ENCODE data around the gene EIF5A. TPM values are rescaled to one million over a fixed set of nuclear protein-coding genes. Genes with fewer than 3 reads are reported as not detected.

EIF5A gene
- total and polyA plus RNA-seq, 9 of the 15 experiments (the other 6 are each of a cell fraction or from before 2014, with no cell fraction given) = 22.9 to 1,163 (median 772) TPM

DNA sequence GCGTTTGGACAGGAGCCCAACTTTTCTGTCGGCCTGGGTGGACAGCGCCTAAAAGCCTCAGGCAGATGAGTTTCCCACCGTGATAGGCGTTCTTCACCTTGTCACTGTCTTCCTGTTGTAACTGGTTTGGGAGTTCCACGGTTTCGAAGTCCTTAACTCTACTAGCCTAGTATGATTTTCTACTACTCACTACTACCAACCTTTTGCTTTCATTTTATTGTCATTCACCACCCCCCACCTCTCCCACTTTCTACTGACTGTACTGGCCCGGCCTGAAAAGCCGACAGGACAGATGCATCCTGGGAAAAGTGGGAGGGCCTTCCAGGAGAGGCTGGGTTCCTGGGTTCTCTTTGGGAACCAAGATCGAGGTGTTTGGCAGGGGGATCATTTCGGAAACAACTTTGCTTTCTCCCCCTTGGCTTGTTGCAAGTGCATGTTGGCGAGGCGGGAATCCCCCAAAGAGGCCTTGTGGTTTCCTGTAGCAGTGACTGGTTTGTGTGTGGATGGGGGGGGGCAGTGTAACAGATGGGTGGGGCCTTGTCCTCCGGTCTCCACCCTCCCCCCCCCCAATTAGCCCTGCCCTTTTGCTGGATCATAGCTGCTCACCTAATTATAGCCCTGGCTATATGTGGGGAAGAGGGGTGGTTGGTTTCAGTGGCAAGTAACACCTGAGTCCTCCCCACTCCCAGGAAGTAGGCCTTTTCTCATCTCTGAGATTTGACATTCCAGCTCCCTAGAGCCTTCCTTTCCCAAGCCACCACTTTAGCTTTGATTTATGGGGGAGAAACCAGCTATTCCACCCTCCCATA, 1.4 kb downstream of the EIF5A start:
- Histone ChIP-seq H3K27me3 (ENCODE audit: control insufficient read depth in 2 of 2, insufficient read depth in 2 of 2, low read length in 2 of 2) (no peaks in the 10 kb centered on the region), H2AFZ (ENCODE audit: low read depth, low read length) (no peak overlapping the region), H3K9ac (ENCODE audit: insufficient read depth in 1 of 2, low read depth in 2 of 2, low read length in 2 of 2) (peak overlapping the region; percentile 99), H3K9me1 (ENCODE audit: control insufficient read depth, insufficient read depth, low read length) (peaks cover 11% of the 10 kb centered on the region), H3K9me3 (replicated peaks; ENCODE audit: control insufficient read depth, insufficient read depth, low read depth, low read length) (no peaks in the 10 kb centered on the region), H3K27ac (ENCODE audit: extremely low read depth, low read depth, low read length) (peak overlapping the region; percentile 93), H3K4me1 (replicated peaks in 1 of 2; ENCODE audit: control insufficient read depth in 2 of 2, insufficient read depth in 2 of 2, low read length in 2 of 2) (peaks cover 21 to 24% of the 10 kb centered on the region in 2 experiments), H3K4me3 (peak overlapping the region; percentile 96), H4K20me1 (replicated peaks; ENCODE audit: control insufficient read depth, insufficient read depth, low read length) (peaks cover 40% of the 10 kb centered on the region), H3K79me2 (ENCODE audit: control insufficient read depth, insufficient read depth, low read length) (peaks cover 43% of the 10 kb centered on the region), H3K36me3 (ENCODE audit: control insufficient read depth, insufficient read depth, low read length) (peaks cover 53% of the 10 kb centered on the region), H3K4me2 (ENCODE audit: insufficient read depth, low read length) (peak overlapping the region; percentile 97)
- in situ Hi-C loops (cut with MboI) = no loop called here
- POLR2A ChIA-PET = interaction anchor here (0.6 to 1.6 kb wide), 8 partner anchors 9 to 66 kb away, joined by 3 to 5 read pairs (median 3); partner anchors contain the start of gene NEURL4
- WGBS (ENCODE audit: insufficient coverage, low coverage, missing lambda C conversion rate) = 0% methylated on average over 12 of the region's 14 CpGs
- ATAC-seq = peak; percentile 59
- BruUV-seq (replicated peaks) = TSS peak; percentile 91
- peak; percentile 35 to 83 (median 56) for DNase-seq (ENCODE audit: extremely low read depth in 1 of 4, low spot score in 3 of 4)
- FAIRE-seq = peak; percentile 79
- CTCF ChIA-PET (ENCODE audit: low intra/inter-chr PET ratio) = no interaction called here
- intact Hi-C loops (cut with micrococcal nuclease) = no loop called here
- TF ChIP-seq PRDM10 (IDR thresholded peaks at IDR 0.05; ENCODE audit: partially characterized antibody) (peak; percentile 94), SETDB1 (IDR thresholded peaks at IDR 0.05; ENCODE audit: low read length) (no peak), VEZF1 (CRISPR knock-in tag; IDR thresholded peaks at IDR 0.05) (peak; percentile 94), GABPB1 (CRISPR knock-in tag; IDR thresholded peaks at IDR 0.05) (no peak), NKRF (IDR thresholded peaks at IDR 0.05; ENCODE audit: borderline replicate concordance) (peak; percentile 51), PML (IDR thresholded peaks at IDR 0.05; ENCODE audit: low read length) (peak; percentile 40; the same call in 1 of the 2 replicates), ZNF23 (CRISPR knock-in tag; IDR thresholded peaks at IDR 0.05) (no peak), POLR2AphosphoS5 (IDR thresholded peaks at IDR 0.05; ENCODE audit: control insufficient read depth, insufficient read depth, low read depth, low read length) (peak; percentile 11; the same call in 1 of the 2 replicates), TAF9B (IDR thresholded peaks at IDR 0.05; ENCODE audit: partially characterized antibody) (peak; percentile 48), C11orf30 (IDR thresholded peaks at IDR 0.05; ENCODE audit: low read depth) (0 out of 2 replicates have a peak, but pooled peaks have one; percentile 6), POLR2H (tag; IDR thresholded peaks at IDR 0.05; ENCODE audit: low read depth) (peak; percentile 49; the same call in 1 of the 2 replicates), NFIC (IDR thresholded peaks at IDR 0.05) (0 out of 2 replicates have a peak, but pooled peaks have one; percentile 31)
